Endothelial cell (in vitro differentiated cells): ENCODE results near the gene RD3L. TPM values are rescaled to one million over a fixed set of nuclear protein-coding genes. Genes with fewer than 3 reads are reported as not detected.

Source experiments
- DNase-seq: peaks from one replicate; pipeline ENCODE4 v3.0.0; 2021; ENCODE audit warnings: low spot score
- H3K27ac Mint-ChIP-seq: one replicate; pipeline ENCODE4 v1.8.0; 2021; ENCODE audit warnings: mixed read lengths, inconsistent platforms; ENCODE audit not compliant: unreplicated experiment
- H3K27me3 Mint-ChIP-seq: one replicate; pipeline ENCODE4 v1.8.0; 2021; ENCODE audit warnings: mild to moderate bottlenecking, moderate library complexity, mixed read lengths, inconsistent platforms; ENCODE audit not compliant: unreplicated experiment
- H3K36me3 Mint-ChIP-seq: one replicate; pipeline ENCODE4 v1.8.0; 2021; ENCODE audit warnings: mild to moderate bottlenecking, low read depth, mixed read lengths, inconsistent platforms; ENCODE audit not compliant: unreplicated experiment
- H3K4me1 Mint-ChIP-seq: one replicate; pipeline ENCODE4 v1.8.0; 2021; ENCODE audit warnings: mild to moderate bottlenecking, mixed read lengths, inconsistent platforms; ENCODE audit not compliant: unreplicated experiment
- H3K4me3 Mint-ChIP-seq: one replicate; pipeline ENCODE4 v1.8.0; 2021; ENCODE audit warnings: mild to moderate bottlenecking, mixed read lengths, inconsistent platforms; ENCODE audit not compliant: unreplicated experiment
- H3K9me3 Mint-ChIP-seq: one replicate; pipeline ENCODE4 v1.8.0; 2021; ENCODE audit warnings: mixed read lengths, inconsistent platforms; ENCODE audit not compliant: unreplicated experiment
- total RNA-seq: library from RNA; stranded (reverse); fragmentation: NEBNext Ultra II Directional; extraction: Animal tissue kit (Norgen Biotek cat#: 25700); gene quantifications from one replicate; pipeline ENCODE4 v1.2.1, GENCODE V29; 2021; ENCODE audit not compliant: unreplicated experiment
- TF ChIP-seq, protein P1 (sequence below): fragments of 200-600 bp; sonication (generic); IDR thresholded peaks from one replicate; pipeline ENCODE4 v1.5.0; 2021; ENCODE audit warnings: antibody characterized with exemption; ENCODE audit not compliant: unreplicated experiment

RD3L gene
- total RNA-seq, 1 donor from 2014 or later, result not detected

DNA sequence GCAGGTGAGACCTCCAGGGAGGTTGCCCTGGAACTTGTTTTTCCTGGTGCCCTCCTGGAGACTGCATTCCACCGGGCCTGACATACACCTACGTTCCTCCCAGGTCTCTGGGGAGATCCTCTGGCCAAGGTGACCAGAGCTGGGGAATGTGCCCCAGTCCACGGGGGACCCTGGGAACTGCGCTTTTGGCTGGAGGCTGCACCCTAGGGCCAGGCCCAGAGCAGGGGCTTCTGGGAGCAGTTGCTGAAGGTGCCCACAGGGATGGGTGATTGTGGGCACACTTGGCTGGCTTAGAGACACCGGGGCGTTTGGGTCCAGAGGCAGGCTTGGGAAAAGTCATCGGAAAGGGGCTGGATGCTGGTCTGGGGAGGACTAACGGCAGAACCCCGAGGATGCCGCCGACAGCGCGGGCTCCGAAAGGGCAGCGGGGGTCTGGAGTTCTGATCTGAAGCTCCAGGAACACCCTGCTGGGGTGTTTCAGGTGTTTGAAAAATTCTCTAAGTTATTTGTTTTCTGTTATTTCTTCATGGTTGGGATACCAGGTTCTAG lies 50.6 kb downstream of the RD3L start:
- Mint-ChIP-seq H3K9me3 (no peaks in the 10 kb centered on the region), H3K27ac (no peak overlapping the region), H3K4me3 (no peak overlapping the region), H3K36me3 (peaks cover 5% of the 10 kb centered on the region), H3K4me1 (peaks cover 4% of the 10 kb centered on the region), H3K27me3 (peaks cover 7% of the 10 kb centered on the region)
- TF ChIP-seq, protein P1, sequence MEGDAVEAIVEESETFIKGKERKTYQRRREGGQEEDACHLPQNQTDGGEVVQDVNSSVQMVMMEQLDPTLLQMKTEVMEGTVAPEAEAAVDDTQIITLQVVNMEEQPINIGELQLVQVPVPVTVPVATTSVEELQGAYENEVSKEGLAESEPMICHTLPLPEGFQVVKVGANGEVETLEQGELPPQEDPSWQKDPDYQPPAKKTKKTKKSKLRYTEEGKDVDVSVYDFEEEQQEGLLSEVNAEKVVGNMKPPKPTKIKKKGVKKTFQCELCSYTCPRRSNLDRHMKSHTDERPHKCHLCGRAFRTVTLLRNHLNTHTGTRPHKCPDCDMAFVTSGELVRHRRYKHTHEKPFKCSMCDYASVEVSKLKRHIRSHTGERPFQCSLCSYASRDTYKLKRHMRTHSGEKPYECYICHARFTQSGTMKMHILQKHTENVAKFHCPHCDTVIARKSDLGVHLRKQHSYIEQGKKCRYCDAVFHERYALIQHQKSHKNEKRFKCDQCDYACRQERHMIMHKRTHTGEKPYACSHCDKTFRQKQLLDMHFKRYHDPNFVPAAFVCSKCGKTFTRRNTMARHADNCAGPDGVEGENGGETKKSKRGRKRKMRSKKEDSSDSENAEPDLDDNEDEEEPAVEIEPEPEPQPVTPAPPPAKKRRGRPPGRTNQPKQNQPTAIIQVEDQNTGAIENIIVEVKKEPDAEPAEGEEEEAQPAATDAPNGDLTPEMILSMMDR, result no peak
- no peak for DNase-seq

DNA sequence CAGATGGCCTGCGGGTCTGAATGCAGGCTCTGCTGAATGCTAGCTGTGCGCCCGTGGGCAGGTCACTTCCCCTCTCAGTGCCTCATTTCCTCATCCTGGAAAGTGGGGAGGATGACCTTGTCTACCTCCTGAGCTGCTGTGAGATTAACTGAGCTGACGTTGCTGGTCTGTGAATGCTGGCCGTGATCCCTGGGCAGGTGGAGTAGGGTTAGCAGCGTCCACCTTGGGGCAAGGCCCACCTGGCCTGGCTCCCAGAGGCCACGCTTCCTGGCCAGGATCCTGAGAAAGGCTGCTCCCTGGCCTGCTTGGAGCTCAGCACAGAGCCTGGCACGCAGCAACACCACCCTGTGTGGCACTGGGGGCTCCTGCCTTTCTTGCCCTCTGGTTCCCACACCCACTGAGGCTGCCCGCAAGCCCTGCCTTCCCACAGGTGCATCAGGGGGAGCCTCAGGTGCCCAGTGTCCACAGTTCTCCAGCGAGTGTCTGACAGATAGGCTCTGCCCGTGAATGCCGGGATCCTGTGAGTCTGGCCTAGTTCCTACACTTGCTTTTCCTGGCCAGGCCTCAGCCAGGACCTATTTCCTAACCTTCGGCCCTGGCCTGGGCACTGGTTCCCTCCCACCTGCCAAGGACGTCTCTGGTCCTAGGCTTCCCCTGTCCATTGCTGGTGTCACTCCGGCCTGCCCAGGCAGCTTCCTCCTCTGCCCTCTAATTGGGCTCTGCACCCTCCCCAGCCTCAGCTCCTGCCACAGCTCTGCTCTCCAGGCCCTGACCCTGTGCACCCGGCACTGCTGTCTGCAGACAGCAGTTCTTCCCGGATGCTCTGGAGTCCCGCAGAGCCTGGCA lies 51.3 kb downstream of the RD3L start:
- Mint-ChIP-seq H3K36me3 (no peaks in the 10 kb centered on the region), H3K4me1 (peaks cover 8% of the 10 kb centered on the region), H3K27me3 (peaks cover 7% of the 10 kb centered on the region), H3K9me3 (no peaks in the 10 kb centered on the region), H3K4me3 (no peak overlapping the region), H3K27ac (no peak overlapping the region)
- DNase-seq, result no peak
- TF ChIP-seq, protein P1, result no peak

Other genes starting within 250 kb of the RD3L start
- gene XRCC3, start 227.1 kb downstream of the RD3L start, total RNA-seq, result 10.2 TPM
- gene ZFYVE21, start 226.7 kb downstream of the RD3L start, total RNA-seq, result 48.1 TPM
- 63.9 TPM for gene PPP1R13B, start 95.0 kb downstream of the RD3L start, total RNA-seq
- not detected for gene TDRD9, start 14.1 kb downstream of the RD3L start, total RNA-seq
- 1.2 TPM for gene ASPG, start 143.2 kb upstream of the RD3L start, total RNA-seq
- gene KIF26A, start 196.1 kb upstream of the RD3L start, total RNA-seq, result 96.9 TPM